H1 (cell line): ENCODE data around the gene ZNF577. TPM values are rescaled to one million over a fixed set of nuclear protein-coding genes. Genes with fewer than 3 reads are reported as not detected.

Experiments used
- CTCF ChIA-PET: fragments of 300-600 bp; sonication (Branson Sonifier 250); formaldehyde crosslinking; loops from one replicate; lab custom pipeline; 2021; ENCODE audit not compliant: partially characterized antibody; lab: Charles Lee
- POLR2A ChIA-PET: fragments of 300-600 bp; sonication (Branson Sonifier 250); formaldehyde crosslinking; loops from one replicate; lab custom pipeline; 2021; ENCODE audit warnings: inconsistent platforms; ENCODE audit not compliant: partially characterized antibody; lab: Charles Lee
- DNase-seq, 2 experiments: peaks; one replicate each; pipeline versions ENCODE4 v3.0.0 to v3.0.0-alpha.2; 2010 to 2022; ENCODE audit warnings: low spot score in 2 of 2, low read depth in 1 of 2, mixed read lengths in 1 of 2
- FAIRE-seq: peaks from 2 replicates; lab custom pipeline; 2011; peaks lifted over from hg19 to GRCh38; lab: Jason Lieb, UNC
- H2AFZ ChIP-seq: 2 replicates; pipeline ENCODE4 v1.8.1; 2012; ENCODE audit warnings: low read length, inconsistent platforms
- H2AK5ac ChIP-seq: 2 replicates; pipeline ENCODE4 v1.6.1; 2013; ENCODE audit warnings: low read depth, low read length
- H2BK120ac ChIP-seq: replicated peaks from 2 replicates; pipeline ENCODE3; 2013; ENCODE audit warnings: low read depth, low read length, inconsistent platforms
- H2BK12ac ChIP-seq: 2 replicates; pipeline ENCODE4 v1.6.1; 2013; ENCODE audit warnings: low read depth, low read length
- H2BK15ac ChIP-seq: 2 replicates; pipeline ENCODE4 v1.6.1; 2013; ENCODE audit warnings: low read length
- H2BK20ac ChIP-seq: 2 replicates; pipeline ENCODE4 v1.6.1; 2013; ENCODE audit warnings: low read length
- H2BK5ac ChIP-seq: 2 replicates; pipeline ENCODE4 v1.6.1; 2013; ENCODE audit warnings: low read depth, low read length
- H3K14ac ChIP-seq: 2 replicates; pipeline ENCODE4 v1.6.1; 2013; ENCODE audit warnings: inconsistent platforms; ENCODE audit not compliant: insufficient read length
- H3K18ac ChIP-seq: 2 replicates; pipeline ENCODE4 v1.6.1; 2013; ENCODE audit warnings: low read length; ENCODE audit errors: extremely low read depth
- H3K23ac ChIP-seq: 2 replicates; pipeline ENCODE4 v1.6.1; 2013; ENCODE audit warnings: inconsistent platforms; ENCODE audit not compliant: insufficient read length
- H3K23me2 ChIP-seq: 2 replicates; pipeline ENCODE4 v1.6.1; 2013; ENCODE audit warnings: low read depth, low read length
- H3K27ac ChIP-seq: 2 replicates; pipeline ENCODE4 v1.6.1; 2011; ENCODE audit warnings: low read depth, low read length, inconsistent platforms
- H3K27me3 ChIP-seq, 4 experiments: replicated peaks in 1 of 4; 1 replicate in 1 of 4; 2 replicates in 3 of 4; pipeline versions ENCODE4 v1.6.1 to v1.8.1; 2011 to 2013; ENCODE audit warnings: low read length in 3 of 4, mild to moderate bottlenecking in 3 of 4, inconsistent platforms in 2 of 4, mixed read lengths in 2 of 4, moderate library complexity in 1 of 4; ENCODE audit not compliant: control insufficient read depth in 3 of 4, insufficient read depth in 3 of 4; ENCODE audit errors: extremely low read depth in 1 of 4
- H3K36me3 ChIP-seq, 4 experiments: 2 replicates each; pipeline versions ENCODE4 v1.6.1 to v1.8.1; 2011 to 2013; ENCODE audit warnings: mild to moderate bottlenecking in 4 of 4, low read length in 3 of 4, moderate library complexity in 2 of 4, control low read depth in 1 of 4, inconsistent platforms in 1 of 4; ENCODE audit not compliant: insufficient read depth in 4 of 4, control insufficient read depth in 2 of 4
- H3K4ac ChIP-seq: replicated peaks from 2 replicates; pipeline ENCODE3; 2013; ENCODE audit warnings: low read length, low read depth, mixed read lengths, inconsistent platforms; ENCODE audit not compliant: insufficient read length
- H3K4me1 ChIP-seq, 4 experiments: replicated peaks in 1 of 4; 1 replicate in 1 of 4; 2 replicates in 3 of 4; pipeline versions ENCODE4 v1.6.1 to v1.8.1; 2011 to 2013; ENCODE audit warnings: low read length in 3 of 4, inconsistent platforms in 2 of 4, mixed read lengths in 1 of 4; ENCODE audit not compliant: insufficient read depth in 4 of 4, control insufficient read depth in 3 of 4
- H3K4me2 ChIP-seq, 2 experiments: 2 replicates each; pipeline versions ENCODE4 v1.6.1 to v1.8.1; 2011 to 2013; ENCODE audit warnings: low read depth in 2 of 2, low read length in 2 of 2, control low read depth in 1 of 2, inconsistent platforms in 1 of 2, mild to moderate bottlenecking in 1 of 2; ENCODE audit not compliant: insufficient read depth in 1 of 2
- H3K4me3 ChIP-seq, 4 experiments: fragments of 200-600, 300-600 bp in 1 of 4; sonication (generic), shearing (Covaris generic), sonication (Bioruptor Twin) in 1 of 4; 2 replicates each; pipeline versions ENCODE4 v1.5.1 to v1.8.1; 2011 to 2016; ENCODE audit warnings: low read length in 4 of 4, low read depth in 3 of 4, control low read depth in 2 of 4, inconsistent platforms in 2 of 4, mild to moderate bottlenecking in 2 of 4, mixed read lengths in 1 of 4, moderate library complexity in 1 of 4; ENCODE audit not compliant: insufficient read depth in 2 of 4; ENCODE audit errors: extremely low read depth in 1 of 4
- H3K56ac ChIP-seq: replicated peaks from 2 replicates; pipeline ENCODE3; 2013; ENCODE audit warnings: low read depth, mild to moderate bottlenecking, mixed read lengths, low read length, inconsistent platforms; ENCODE audit not compliant: insufficient read length
- H3K79me1 ChIP-seq: 2 replicates; pipeline ENCODE4 v1.6.1; 2013; ENCODE audit warnings: low read depth, low read length, control low read depth
- H3K79me2 ChIP-seq, 2 experiments: 2 replicates each; pipeline versions ENCODE4 v1.6.1 to v1.8.1; 2012 to 2013; ENCODE audit warnings: low read length in 2 of 2, mild to moderate bottlenecking in 2 of 2, inconsistent platforms in 1 of 2; ENCODE audit not compliant: insufficient read depth in 2 of 2, control insufficient read depth in 1 of 2
- H3K9ac ChIP-seq, 4 experiments: replicated peaks in 1 of 4; 1 replicate in 1 of 4; 2 replicates in 3 of 4; pipeline versions ENCODE4 v1.6.1 to v1.8.1; 2011 to 2013; ENCODE audit warnings: low read depth in 3 of 4, low read length in 3 of 4, control low read depth in 2 of 4, mild to moderate bottlenecking in 2 of 4, moderate library complexity in 2 of 4, inconsistent platforms in 1 of 4; ENCODE audit errors: extremely low read depth in 1 of 4
- H3K9me3 ChIP-seq, 2 experiments: 2 replicates each; pipeline versions ENCODE4 v1.6.1 to v1.8.1; 2012 to 2013; ENCODE audit warnings: mild to moderate bottlenecking in 2 of 2, moderate library complexity in 2 of 2, control low read depth in 1 of 2, inconsistent platforms in 1 of 2, low read depth in 1 of 2, low read length in 1 of 2, mixed read lengths in 1 of 2; ENCODE audit not compliant: insufficient read depth in 2 of 2
- H4K20me1 ChIP-seq, 2 experiments: replicated peaks in 1 of 2; 2 replicates each; pipeline versions ENCODE3 to v1.8.1; 2011 to 2013; ENCODE audit warnings: inconsistent platforms in 2 of 2, low read length in 2 of 2, mild to moderate bottlenecking in 1 of 2; ENCODE audit not compliant: insufficient read depth in 2 of 2, control insufficient read depth in 1 of 2
- H4K5ac ChIP-seq: 2 replicates; pipeline ENCODE4 v1.6.1; 2013; ENCODE audit warnings: low read length, low read depth, mixed read lengths, inconsistent platforms; ENCODE audit not compliant: insufficient read length
- H4K8ac ChIP-seq: 2 replicates; pipeline ENCODE4 v1.8.0; 2013; ENCODE audit warnings: mild to moderate bottlenecking, moderate library complexity, low read length, inconsistent platforms; ENCODE audit not compliant: insufficient read depth; ENCODE audit errors: extremely low read depth
- H4K91ac ChIP-seq: replicated peaks from 2 replicates; pipeline ENCODE3; 2013; ENCODE audit warnings: low read length, mixed read lengths, inconsistent platforms; ENCODE audit not compliant: insufficient read length
- GTF2F1 ChIP-seq: IDR thresholded peaks from 2 replicates; pipeline ENCODE4 v1.6.1; 2012; ENCODE audit warnings: low read depth, low read length, improper control_type of control experiment, borderline replicate concordance
- MAFK ChIP-seq: IDR thresholded peaks from 2 replicates; pipeline ENCODE4 v1.6.1; 2012; ENCODE audit warnings: low read depth, mild to moderate bottlenecking, improper control_type of control experiment, low read length
- RXRA ChIP-seq: IDR thresholded peaks from 2 replicates; pipeline ENCODE4 v1.6.1; 2011; ENCODE audit warnings: low read depth, mild to moderate bottlenecking, low read length, moderate library complexity; ENCODE audit not compliant: insufficient read depth
- WGBS, 2 experiments: shearing (Covaris generic) in 1 of 2; methylation state at CpG; one replicate each; pipeline versions ENCODE4 v1.1.6 to v1.1.7; 2013 to 2015; ENCODE audit warnings: low lambda C conversion rate in 2 of 2, mixed read lengths in 2 of 2, inconsistent platforms in 1 of 2, low coverage in 1 of 2, missing lambda C conversion rate in 1 of 2; ENCODE audit not compliant: insufficient replicate concordance in 2 of 2, insufficient coverage in 1 of 2, insufficient read length in 1 of 2; ENCODE audit errors: extremely low coverage in 1 of 2, missing lambda C conversion rate in 1 of 2; 5-methylcytosine and 5-hydroxymethylcytosine counted together
- polyA plus RNA-seq, 7 experiments: library from polyadenylated mRNA; depleted of rRNA in 3 of 7; stranded (reverse) in 5 of 7; unstranded in 2 of 7; fragments of >200 nt in 5 of 7; fragments of 200-250 nt in 2 of 7; gene quantifications; 1 replicate in 5 of 7; 2 replicates in 1 of 7; 4 replicates in 1 of 7; pipeline versions ENCODE4 v1.2.1 to v1.2.3, GENCODE V29; 2011 to 2013; ENCODE audit warnings: missing spikeins in 2 of 7, mixed read lengths in 2 of 7
- total RNA-seq: library from RNA; stranded (reverse); fragmentation: NEBNext Ultra II Directional; extraction: Animal tissue kit (Norgen Biotek cat#: 25700); gene quantifications from 2 replicates; pipeline ENCODE4 v1.2.1, GENCODE V29; 2021

Gene ZNF577
- total and polyA plus RNA-seq, 2 of the 8 experiments (the other 6 are each of a cell fraction or from before 2014, with no cell fraction given), result 13.8 to 14.9 TPM

GRCh38 chr19:51905206-51905605 is 17.5 kb upstream of the ZNF577 start:
- Histone ChIP-seq H2AFZ (no peak overlapping the region), H3K4ac (peak overlapping the region; percentile 100), H2BK12ac (peak overlapping the region; percentile 99), H3K79me2 (peaks cover 44 to 48% of the 10 kb centered on the region in 2 experiments), H4K91ac (peak overlapping the region; percentile 100), H3K9ac (peak overlapping the region in 3 of 4 experiments; percentile 6 to 61 (median 39); a peak in 4 of 7 replicates), H2BK15ac (peak overlapping the region; percentile 12; the same call in 1 of the 2 replicates), H4K5ac (peak overlapping the region; percentile 97), H3K23ac (no peak overlapping the region), H3K56ac (peak overlapping the region; percentile 90), H2BK120ac (peak overlapping the region; percentile 100), H2BK20ac (peak overlapping the region; percentile 87; the same call in 1 of the 2 replicates), H3K4me2 (peak overlapping the region; percentile 67 to 94), H3K4me1 (peaks cover 4 to 19% (median 11%) of the 10 kb centered on the region in 4 experiments), H3K4me3 (peak overlapping the region; percentile 93 to 100 (median 96); a peak in 7 of 8 replicates), H4K20me1 (peaks cover 2% of the 10 kb centered on the region in 2 experiments), H2AK5ac (peak overlapping the region; percentile 96), H2BK5ac (peak overlapping the region; percentile 97), H3K36me3 (peaks cover 10 to 31% (median 22%) of the 10 kb centered on the region in 4 experiments), H4K8ac (no peak overlapping the region), H3K9me3 (peaks cover 21 to 29% of the 10 kb centered on the region in 2 experiments), H3K27me3 (no peaks in the 10 kb centered on the region), H3K27ac (peak overlapping the region; percentile 93), H3K18ac (peak overlapping the region; percentile 76), H3K14ac (peak overlapping the region; percentile 54), H3K23me2 (no peaks in the 10 kb centered on the region), H3K79me1 (peaks cover 4% of the 10 kb centered on the region; the same call in 1 of the 2 replicates)
- CTCF ChIA-PET, result no interaction called here
- WGBS, 2 experiments, result 25% methylated on average over 3 of the region's 3 CpGs; no CpG with 5 or more reads in 1 of the 2 experiments
- DNase-seq, result no peak
- FAIRE-seq, result no peak
- POLR2A ChIA-PET, result interaction anchor here (0.7 to 1.4 kb wide), 3 partner anchors 12 to 23 kb away, joined by 3 to 6 read pairs (median 5); no protein-coding TSS in a partner anchor
- TF ChIP-seq RXRA (no peak), GTF2F1 (no peak), MAFK (0 out of 2 replicates have a peak, but pooled peaks have one; percentile 4)
